Measurements from ENCODE around the gene HYI. TPM values are rescaled to one million over a fixed set of nuclear protein-coding genes. Genes with fewer than 3 reads are reported as not detected.

HYI gene
- total RNA-seq, 3 donors from 2014 or later (not counting 1 experiment from before 2014, with no cell fraction given): 7.0 to 14.2 (median 8.6) TPM

DNA sequence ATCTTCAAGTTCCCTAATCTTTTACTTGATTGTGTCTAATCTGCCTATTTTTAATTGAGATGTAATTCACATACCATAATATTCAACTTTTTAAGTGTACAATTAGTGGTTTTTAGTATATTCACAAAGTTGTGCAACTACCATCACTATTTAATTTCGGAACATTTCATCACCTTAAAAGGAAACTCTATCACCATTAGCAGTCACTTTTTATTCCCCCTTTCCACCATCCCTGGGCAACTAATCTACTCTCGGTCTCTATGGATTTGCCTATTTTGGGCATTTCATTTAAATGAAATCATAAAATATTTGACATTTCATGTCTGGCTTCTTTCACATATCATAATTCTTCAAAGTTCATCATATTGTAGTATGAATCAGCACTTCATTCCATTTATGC is 30.6 kb upstream of the HYI start:
- Mint-ChIP-seq H3K4me1 (peaks cover 5 to 6% of the 10 kb centered on the region in 2 donors), H3K27ac (no peak overlapping the region), H3K9me3 (no peaks in the 10 kb centered on the region), H3K36me3 (peaks cover 7% of the 10 kb centered on the region), H3K27me3 (ENCODE audit: low read depth in 2 of 2) (peaks cover 5% of the 10 kb centered on the region in 2 donors), H3K4me3 (no peak overlapping the region)
- no peaks in the 10 kb centered on the region for H3K36me3 ChIP-seq (ENCODE audit: control insufficient read depth, insufficient read depth, low read length)
- no peak for DNase-seq
- no peak for TF ChIP-seq CTCF (IDR thresholded peaks at IDR 0.05)
- H3K4me3 ChIP-seq (ENCODE audit: low read length): no peak overlapping the region
- no peaks in the 10 kb centered on the region for H3K9me3 ChIP-seq (ENCODE audit: control insufficient read depth, insufficient read depth, low read length)
- no peaks in the 10 kb centered on the region for H3K27me3 ChIP-seq (ENCODE audit: control insufficient read depth, insufficient read depth, low read length)
- ATAC-seq: no peak
- WGBS (ENCODE audit: insufficient coverage): 90% methylated on average over 2 of the region's 2 CpGs
- intact Hi-C loops (cut with micrococcal nuclease): no loop called here
- H3K4me1 ChIP-seq (ENCODE audit: control insufficient read depth, insufficient read depth, low read length): peaks cover 4% of the 10 kb centered on the region
- no peak overlapping the region for H3K27ac ChIP-seq (ENCODE audit: low read length)

- no peaks in the 10 kb centered on the region for H3K27me3 ChIP-seq (ENCODE audit: control insufficient read depth, insufficient read depth, low read length)
- TF ChIP-seq CTCF (IDR thresholded peaks at IDR 0.05): no peak
- no peaks in the 10 kb centered on the region for H3K36me3 ChIP-seq (ENCODE audit: control insufficient read depth, insufficient read depth, low read length)
- no peaks in the 10 kb centered on the region for H3K9me3 ChIP-seq (ENCODE audit: control insufficient read depth, insufficient read depth, low read length)
- Mint-ChIP-seq H3K27me3 (ENCODE audit: low read depth in 2 of 2) (peaks cover 5 to 8% of the 10 kb centered on the region in 2 donors), H3K36me3 (no peaks in the 10 kb centered on the region), H3K4me1 (peaks cover 5 to 6% of the 10 kb centered on the region in 2 donors), H3K4me3 (no peak overlapping the region), H3K27ac (peak overlapping the region in 1 of 2 donors; percentile 46), H3K9me3 (no peaks in the 10 kb centered on the region)
- intact Hi-C loops (cut with micrococcal nuclease): no loop called here
- ATAC-seq: no peak
- H3K4me1 ChIP-seq (ENCODE audit: control insufficient read depth, insufficient read depth, low read length): peaks cover 4% of the 10 kb centered on the region
- no peak overlapping the region for H3K4me3 ChIP-seq (ENCODE audit: low read length)
- WGBS (ENCODE audit: insufficient coverage): no CpG with 5 or more reads among the region's 1 CpG
- H3K27ac ChIP-seq (ENCODE audit: low read length): no peak overlapping the region
- DNase-seq: no peak
Observed at GRCh38 chr1:43482215-43482614, 28.5 kb upstream of the HYI start.

- no peak for DNase-seq
- H3K27me3 ChIP-seq (ENCODE audit: control insufficient read depth, insufficient read depth, low read length): no peaks in the 10 kb centered on the region
- H3K9me3 ChIP-seq (ENCODE audit: control insufficient read depth, insufficient read depth, low read length): no peaks in the 10 kb centered on the region
- no peak overlapping the region for H3K27ac ChIP-seq (ENCODE audit: low read length)
- intact Hi-C loops (cut with micrococcal nuclease): no loop called here
- TF ChIP-seq CTCF (IDR thresholded peaks at IDR 0.05): no peak
- H3K4me3 ChIP-seq (ENCODE audit: low read length): no peak overlapping the region
- peaks cover 4% of the 10 kb centered on the region for H3K4me1 ChIP-seq (ENCODE audit: control insufficient read depth, insufficient read depth, low read length)
- Mint-ChIP-seq H3K36me3 (no peaks in the 10 kb centered on the region), H3K9me3 (no peaks in the 10 kb centered on the region), H3K4me3 (no peak overlapping the region), H3K4me1 (peaks cover 5 to 6% of the 10 kb centered on the region in 2 donors), H3K27ac (no peak overlapping the region), H3K27me3 (ENCODE audit: low read depth in 2 of 2) (peaks cover 5 to 8% of the 10 kb centered on the region in 2 donors)
- no peaks in the 10 kb centered on the region for H3K36me3 ChIP-seq (ENCODE audit: control insufficient read depth, insufficient read depth, low read length)
- WGBS (ENCODE audit: insufficient coverage): no CpG with 5 or more reads among the region's 2 CpGs
- ATAC-seq: no peak
Observed at GRCh38 chr1:43481491-43481890, 27.8 kb upstream of the HYI start.

- Mint-ChIP-seq H3K27ac (no peak overlapping the region), H3K9me3 (no peaks in the 10 kb centered on the region), H3K27me3 (ENCODE audit: low read depth in 2 of 2) (peaks cover 8 to 11% of the 10 kb centered on the region in 2 donors), H3K4me3 (no peak overlapping the region), H3K36me3 (no peaks in the 10 kb centered on the region), H3K4me1 (peaks cover 5 to 6% of the 10 kb centered on the region in 2 donors)
- Histone ChIP-seq H3K36me3 (ENCODE audit: control insufficient read depth, insufficient read depth, low read length) (no peaks in the 10 kb centered on the region), H3K27ac (ENCODE audit: low read length) (no peak overlapping the region), H3K27me3 (ENCODE audit: control insufficient read depth, insufficient read depth, low read length) (no peaks in the 10 kb centered on the region), H3K4me3 (ENCODE audit: low read length) (no peak overlapping the region), H3K9me3 (ENCODE audit: control insufficient read depth, insufficient read depth, low read length) (no peaks in the 10 kb centered on the region), H3K4me1 (ENCODE audit: control insufficient read depth, insufficient read depth, low read length) (peaks cover 4% of the 10 kb centered on the region)
- no peak for TF ChIP-seq CTCF (IDR thresholded peaks at IDR 0.05)
- ATAC-seq (no peak), DNase-seq (no peak)
- intact Hi-C loops (cut with micrococcal nuclease): no loop called here
- WGBS (ENCODE audit: insufficient coverage): 91% methylated on average over 1 of the region's 3 CpGs
Observed at GRCh38 chr1:43479414-43479813, 25.7 kb upstream of the HYI start.

Data from natural killer cell (primary cell).